ENCODE results near the gene FADS3. TPM values are rescaled to one million over a fixed set of nuclear protein-coding genes. Genes with fewer than 3 reads are reported as not detected.

The FADS3 gene
- total RNA-seq, 2 experiments from 2014 or later, result 10.3 to 13.9 TPM

DNA sequence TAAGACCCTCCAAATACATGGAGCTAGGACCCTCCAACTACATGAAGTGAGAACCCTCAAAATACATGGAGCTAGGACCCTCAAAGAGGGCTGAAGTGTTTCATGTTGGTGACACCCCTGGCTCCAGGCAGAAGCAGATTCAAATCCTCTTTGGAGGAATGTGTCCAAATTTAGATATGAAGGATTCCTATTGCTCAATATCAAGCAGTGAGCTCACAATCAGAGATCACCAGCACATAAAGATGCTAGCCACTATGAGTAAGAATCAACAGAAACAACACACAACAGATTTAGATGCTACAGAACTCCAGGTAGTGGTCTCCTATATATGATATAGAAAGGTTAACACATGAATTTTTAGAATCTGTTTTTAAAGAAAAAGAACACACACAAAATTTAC lies 37.3 kb upstream of the FADS3 start:
- Mint-ChIP-seq H3K4me3 (no peak overlapping the region), H3K4me1 (ENCODE audit: low read depth) (no peaks in the 10 kb centered on the region), H3K27ac (no peak overlapping the region), H3K36me3 (ENCODE audit: low read depth) (no peaks in the 10 kb centered on the region), H3K9me3 (no peaks in the 10 kb centered on the region), H3K27me3 (peaks cover 9% of the 10 kb centered on the region)
- ATAC-seq (no peak), DNase-seq (no peak)
- POLR2A ChIA-PET, result no interaction called here
- CTCF ChIA-PET, result interaction anchor here (0.9 to 2.1 kb wide), 6 partner anchors 11 to 179 kb away, joined by 3 to 12 read pairs (median 6); no protein-coding TSS in a partner anchor
- intact Hi-C loops (cut with micrococcal nuclease), result no loop called here
- TF ChIP-seq, protein P1, sequence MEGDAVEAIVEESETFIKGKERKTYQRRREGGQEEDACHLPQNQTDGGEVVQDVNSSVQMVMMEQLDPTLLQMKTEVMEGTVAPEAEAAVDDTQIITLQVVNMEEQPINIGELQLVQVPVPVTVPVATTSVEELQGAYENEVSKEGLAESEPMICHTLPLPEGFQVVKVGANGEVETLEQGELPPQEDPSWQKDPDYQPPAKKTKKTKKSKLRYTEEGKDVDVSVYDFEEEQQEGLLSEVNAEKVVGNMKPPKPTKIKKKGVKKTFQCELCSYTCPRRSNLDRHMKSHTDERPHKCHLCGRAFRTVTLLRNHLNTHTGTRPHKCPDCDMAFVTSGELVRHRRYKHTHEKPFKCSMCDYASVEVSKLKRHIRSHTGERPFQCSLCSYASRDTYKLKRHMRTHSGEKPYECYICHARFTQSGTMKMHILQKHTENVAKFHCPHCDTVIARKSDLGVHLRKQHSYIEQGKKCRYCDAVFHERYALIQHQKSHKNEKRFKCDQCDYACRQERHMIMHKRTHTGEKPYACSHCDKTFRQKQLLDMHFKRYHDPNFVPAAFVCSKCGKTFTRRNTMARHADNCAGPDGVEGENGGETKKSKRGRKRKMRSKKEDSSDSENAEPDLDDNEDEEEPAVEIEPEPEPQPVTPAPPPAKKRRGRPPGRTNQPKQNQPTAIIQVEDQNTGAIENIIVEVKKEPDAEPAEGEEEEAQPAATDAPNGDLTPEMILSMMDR (IDR thresholded peaks at IDR 0.05), result no peak

DNA sequence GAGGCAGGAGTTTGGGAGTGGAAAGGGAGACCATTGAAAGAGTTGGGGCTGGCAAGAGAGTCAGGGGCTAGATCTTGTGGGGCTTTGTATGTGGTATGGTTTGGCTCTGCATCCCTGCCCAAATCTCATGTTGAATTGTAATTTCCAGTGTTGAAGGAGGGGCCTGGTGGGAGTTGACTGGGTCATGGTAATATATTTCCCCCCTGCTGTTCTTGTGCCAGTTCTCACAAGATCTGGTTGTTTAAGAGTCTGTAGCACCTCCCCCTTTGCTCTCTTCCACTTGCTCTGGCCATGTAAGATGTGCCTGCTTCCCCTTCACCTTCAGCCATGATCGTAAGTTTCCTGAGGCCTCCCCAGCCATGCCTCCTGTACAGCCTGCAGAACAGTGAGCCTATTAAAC lies 36.2 kb upstream of the FADS3 start:
- ATAC-seq (no peak), DNase-seq (no peak)
- Mint-ChIP-seq H3K4me3 (no peak overlapping the region), H3K9me3 (no peaks in the 10 kb centered on the region), H3K27ac (no peak overlapping the region), H3K4me1 (ENCODE audit: low read depth) (no peaks in the 10 kb centered on the region), H3K36me3 (ENCODE audit: low read depth) (no peaks in the 10 kb centered on the region), H3K27me3 (peaks cover 3% of the 10 kb centered on the region)
- CTCF ChIA-PET, result interaction anchor here (1.8 to 2.1 kb wide), 2 partner anchors 20 to 155 kb away, joined by 9 to 12 read pairs; no protein-coding TSS in a partner anchor
- TF ChIP-seq, protein P1 (IDR thresholded peaks at IDR 0.05), result no peak
- POLR2A ChIA-PET, result no interaction called here
- intact Hi-C loops (cut with micrococcal nuclease), result no loop called here

DNA sequence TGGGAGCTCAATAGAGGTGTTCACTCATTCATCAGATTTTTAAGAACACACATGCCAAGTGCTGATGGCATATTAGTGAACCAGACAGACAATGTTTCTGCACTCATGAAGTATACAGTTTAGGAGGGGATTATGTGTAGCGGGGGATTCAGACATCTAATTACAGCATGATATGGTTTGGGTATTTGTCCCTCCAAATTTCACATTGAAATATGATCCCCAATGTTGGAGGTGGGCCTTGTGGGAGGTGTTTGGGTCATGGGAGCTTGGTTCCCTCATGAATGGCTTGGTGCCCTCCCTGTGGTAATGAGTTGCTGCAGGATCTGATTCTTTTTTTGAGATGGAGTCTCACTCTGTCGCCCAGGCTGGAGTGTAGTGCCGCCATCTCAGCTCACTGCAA lies 34.9 kb upstream of the FADS3 start:
- TF ChIP-seq, protein P1 (IDR thresholded peaks at IDR 0.05), result no peak
- Mint-ChIP-seq H3K36me3 (ENCODE audit: low read depth) (no peaks in the 10 kb centered on the region), H3K27me3 (peaks cover 5% of the 10 kb centered on the region), H3K4me3 (no peak overlapping the region), H3K9me3 (no peaks in the 10 kb centered on the region), H3K27ac (no peak overlapping the region), H3K4me1 (ENCODE audit: low read depth) (no peaks in the 10 kb centered on the region)
- ChIA-PET CTCF (interaction anchor here (1.3 to 1.5 kb wide), 2 partner anchors 21 to 182 kb away, joined by 4 to 6 read pairs; no protein-coding TSS in a partner anchor), POLR2A (no interaction called here)
- ATAC-seq (no peak), DNase-seq (no peak)
- intact Hi-C loops (cut with micrococcal nuclease), result no loop called here

DNA sequence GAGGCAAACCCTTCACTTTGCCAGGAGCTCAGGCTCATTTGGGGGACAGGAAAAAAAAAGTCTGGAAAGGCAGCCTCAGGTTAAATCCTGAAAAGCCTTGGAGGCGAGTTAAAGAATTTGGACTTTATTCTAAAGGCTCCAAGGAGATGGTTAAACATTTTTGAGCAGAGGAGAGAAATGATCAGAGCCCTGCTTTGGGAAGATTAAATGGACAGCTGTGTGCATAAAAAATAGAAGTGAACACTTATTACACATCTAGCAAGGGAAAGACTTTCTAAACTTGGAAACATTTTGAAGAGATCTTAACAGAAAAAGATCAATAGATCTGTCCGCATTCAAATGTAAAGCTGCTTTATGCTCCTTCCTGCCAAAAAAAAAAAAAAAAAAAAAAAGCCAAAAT lies 34.4 kb upstream of the FADS3 start:
- no peaks in the 10 kb centered on the region for H3K9me3 Mint-ChIP-seq
- no peak for ATAC-seq

DNA sequence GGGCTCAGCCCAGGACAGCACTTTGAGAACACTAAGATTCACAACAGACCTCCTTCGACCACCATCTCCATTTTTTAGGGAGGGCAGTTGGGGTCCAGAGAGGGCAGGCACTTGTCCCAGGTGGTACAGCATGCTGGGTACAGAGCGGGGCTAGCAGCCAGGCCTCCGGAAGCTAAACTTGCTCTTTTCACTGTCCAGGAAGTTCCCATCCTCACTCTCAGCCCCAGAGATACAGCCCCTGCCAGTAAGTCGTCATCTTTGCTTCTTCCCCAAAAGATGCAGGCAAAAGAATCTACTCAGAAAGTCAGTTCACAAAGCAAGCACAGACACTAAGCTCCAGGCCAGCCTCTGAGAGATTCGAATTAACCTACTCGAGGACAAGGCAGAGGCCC lies 32.7 kb upstream of the FADS3 start:
- Mint-ChIP-seq H3K4me3 (no peak overlapping the region), H3K27me3 (peaks cover 18% of the 10 kb centered on the region), H3K4me1 (ENCODE audit: low read depth) (no peaks in the 10 kb centered on the region), H3K27ac (no peak overlapping the region), H3K36me3 (ENCODE audit: low read depth) (no peaks in the 10 kb centered on the region), H3K9me3 (no peaks in the 10 kb centered on the region)
- intact Hi-C loops (cut with micrococcal nuclease), result no loop called here
- CTCF ChIA-PET, result interaction anchor here (1.4 to 2.4 kb wide), 5 partner anchors 23 to 158 kb away, joined by 4 to 10 read pairs (median 7); no protein-coding TSS in a partner anchor
- ATAC-seq, result no peak
- TF ChIP-seq, protein P1 (IDR thresholded peaks at IDR 0.05), result no peak
- no peak for DNase-seq
- POLR2A ChIA-PET, result no interaction called here

More for the DNA sequence above, 34.4 kb upstream of the FADS3 start:
- intact Hi-C loops (cut with micrococcal nuclease), result no loop called here
- H3K4me1 Mint-ChIP-seq (ENCODE audit: low read depth), result no peaks in the 10 kb centered on the region
- H3K27ac Mint-ChIP-seq, result no peak overlapping the region
- no peak overlapping the region for H3K4me3 Mint-ChIP-seq
- TF ChIP-seq, protein P1 (IDR thresholded peaks at IDR 0.05), result no peak
- H3K36me3 Mint-ChIP-seq (ENCODE audit: low read depth), result no peaks in the 10 kb centered on the region
- POLR2A ChIA-PET, result no interaction called here
- CTCF ChIA-PET, result interaction anchor here (1.2 to 2.4 kb wide), 4 partner anchors 21 to 182 kb away, joined by 3 to 7 read pairs (median 5); no protein-coding TSS in a partner anchor
- no peak for DNase-seq
- H3K27me3 Mint-ChIP-seq, result peaks cover 4% of the 10 kb centered on the region

Measured in activated CD8-positive, alpha-beta T cell treated with anti-CD3 and anti-CD28 coated beads for 36 hours (primary cell).